Measurements from ENCODE around the gene SORBS1. TPM values are rescaled to one million over a fixed set of nuclear protein-coding genes. Genes with fewer than 3 reads are reported as not detected.

SORBS1 gene
- total and polyA plus RNA-seq, 2 experiments from 2014 or later: 17.0 to 40.2 TPM

DNA sequence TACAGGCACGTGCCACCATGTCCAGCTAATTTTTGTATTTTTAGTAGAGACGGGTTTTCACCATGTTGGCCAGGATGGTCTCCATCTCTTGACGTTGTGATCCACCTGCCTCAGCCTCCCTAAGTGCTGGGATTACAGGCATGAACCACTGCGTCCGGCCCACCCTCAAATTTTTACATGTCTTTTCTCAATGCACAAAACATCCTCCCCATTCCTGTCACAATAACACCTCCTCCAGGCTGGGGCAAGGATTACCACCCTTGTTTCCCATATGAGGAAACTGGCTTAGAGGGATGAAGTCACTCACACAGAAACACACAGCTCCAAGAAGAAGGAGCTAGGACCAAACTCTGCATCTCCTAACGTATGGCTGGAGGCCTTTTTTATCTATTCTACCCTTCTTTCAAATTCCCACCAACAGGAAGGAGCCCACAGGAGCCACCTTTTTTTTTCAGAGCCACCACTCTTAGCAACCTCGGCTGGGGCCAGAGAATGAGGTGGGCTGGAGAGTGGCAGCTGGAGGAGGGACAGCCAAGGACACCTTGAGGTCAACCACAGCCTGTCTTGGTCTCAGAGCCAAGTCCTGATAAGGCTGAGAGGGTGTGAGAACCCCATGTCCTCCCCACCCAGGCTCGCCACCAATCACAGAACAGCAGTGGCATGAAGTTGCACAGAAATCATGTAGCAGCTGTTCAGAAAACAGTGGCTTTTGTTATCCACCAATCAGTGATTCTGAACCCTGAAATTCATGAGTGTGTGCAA is 157.3 kb downstream of the SORBS1 start:
- Histone ChIP-seq H3K27me3 (no peaks in the 10 kb centered on the region), H3K79me2 (no peaks in the 10 kb centered on the region), H3K4me2 (no peak overlapping the region), H3K4me3 (no peak overlapping the region), H4K20me1 (ENCODE audit: insufficient read depth, poor library complexity, severe bottlenecking) (no peaks in the 10 kb centered on the region), H3K27ac (no peak overlapping the region), H3K9me3 (ENCODE audit: low read depth) (no peaks in the 10 kb centered on the region), H3K36me3 (replicated peaks; ENCODE audit: insufficient read depth, low read depth) (no peaks in the 10 kb centered on the region), H3K4me1 (ENCODE audit: insufficient read depth) (no peaks in the 10 kb centered on the region), H3K9me2 (replicated peaks; ENCODE audit: insufficient read depth) (no peaks in the 10 kb centered on the region), H2AFZ (no peak overlapping the region)
- WGBS (ENCODE audit: low lambda C conversion rate, missing lambda C conversion rate): 83% methylated on average over 8 of the region's 8 CpGs
- DNase-seq (ENCODE audit: low spot score): no peak
- no peak for TF ChIP-seq EZH2 (IDR thresholded peaks at IDR 0.05; ENCODE audit: borderline replicate concordance)

DNA sequence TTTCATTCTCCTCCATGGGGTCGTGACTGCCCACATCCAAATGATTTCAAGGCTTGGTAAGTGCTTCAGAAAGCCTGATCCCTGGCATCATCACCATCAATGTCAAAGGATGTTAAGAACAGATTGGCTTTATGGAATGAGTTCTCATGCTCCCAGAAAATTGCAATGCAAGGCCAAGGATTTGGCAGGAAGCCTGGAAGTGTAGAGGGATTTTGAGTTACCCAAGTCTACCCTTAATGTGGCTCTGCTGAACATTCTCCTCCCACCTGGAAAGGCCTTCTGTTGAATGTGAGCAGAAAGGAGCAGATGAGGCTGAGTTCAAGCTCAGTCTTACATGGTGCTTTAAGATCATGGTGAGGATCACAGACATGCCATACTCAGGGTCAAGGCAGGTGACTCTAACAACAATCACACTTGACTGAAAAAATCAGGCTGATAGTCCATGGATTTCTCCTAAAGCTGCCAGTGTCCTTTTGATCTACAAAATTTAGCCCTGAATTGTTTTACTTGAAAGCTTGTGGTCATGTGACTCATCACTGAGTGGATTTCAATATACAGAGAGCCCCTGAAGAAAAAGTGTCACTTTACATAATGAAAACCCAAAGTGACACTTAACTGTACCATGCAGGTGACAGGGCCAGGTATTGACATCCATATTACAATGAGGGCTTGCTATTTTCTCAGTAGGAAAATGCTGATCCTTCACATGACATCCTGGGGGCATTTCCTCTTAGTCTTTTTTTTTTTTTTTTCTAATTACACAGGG is 159.3 kb downstream of the SORBS1 start:
- Histone ChIP-seq H3K4me3 (no peak overlapping the region), H3K79me2 (no peaks in the 10 kb centered on the region), H3K9me3 (ENCODE audit: low read depth) (no peaks in the 10 kb centered on the region), H4K20me1 (ENCODE audit: insufficient read depth, poor library complexity, severe bottlenecking) (no peaks in the 10 kb centered on the region), H3K27me3 (no peaks in the 10 kb centered on the region), H3K4me1 (ENCODE audit: insufficient read depth) (no peaks in the 10 kb centered on the region), H3K9me2 (replicated peaks; ENCODE audit: insufficient read depth) (no peaks in the 10 kb centered on the region), H3K36me3 (replicated peaks; ENCODE audit: insufficient read depth, low read depth) (no peaks in the 10 kb centered on the region), H3K27ac (no peak overlapping the region), H3K4me2 (no peak overlapping the region), H2AFZ (no peak overlapping the region)
- TF ChIP-seq EZH2phosphoT487 (IDR thresholded peaks at IDR 0.05; ENCODE audit: low read depth, severe bottlenecking, unreplicated experiment): no peak
- no peak for TF ChIP-seq EZH2 (IDR thresholded peaks at IDR 0.05; ENCODE audit: borderline replicate concordance)
- TF ChIP-seq, protein P1, sequence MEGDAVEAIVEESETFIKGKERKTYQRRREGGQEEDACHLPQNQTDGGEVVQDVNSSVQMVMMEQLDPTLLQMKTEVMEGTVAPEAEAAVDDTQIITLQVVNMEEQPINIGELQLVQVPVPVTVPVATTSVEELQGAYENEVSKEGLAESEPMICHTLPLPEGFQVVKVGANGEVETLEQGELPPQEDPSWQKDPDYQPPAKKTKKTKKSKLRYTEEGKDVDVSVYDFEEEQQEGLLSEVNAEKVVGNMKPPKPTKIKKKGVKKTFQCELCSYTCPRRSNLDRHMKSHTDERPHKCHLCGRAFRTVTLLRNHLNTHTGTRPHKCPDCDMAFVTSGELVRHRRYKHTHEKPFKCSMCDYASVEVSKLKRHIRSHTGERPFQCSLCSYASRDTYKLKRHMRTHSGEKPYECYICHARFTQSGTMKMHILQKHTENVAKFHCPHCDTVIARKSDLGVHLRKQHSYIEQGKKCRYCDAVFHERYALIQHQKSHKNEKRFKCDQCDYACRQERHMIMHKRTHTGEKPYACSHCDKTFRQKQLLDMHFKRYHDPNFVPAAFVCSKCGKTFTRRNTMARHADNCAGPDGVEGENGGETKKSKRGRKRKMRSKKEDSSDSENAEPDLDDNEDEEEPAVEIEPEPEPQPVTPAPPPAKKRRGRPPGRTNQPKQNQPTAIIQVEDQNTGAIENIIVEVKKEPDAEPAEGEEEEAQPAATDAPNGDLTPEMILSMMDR (IDR thresholded peaks at IDR 0.05; ENCODE audit: poor library complexity): no peak
- 78% methylated on average over 1 of the region's 1 CpG for WGBS (ENCODE audit: low lambda C conversion rate, missing lambda C conversion rate)
- no peak for DNase-seq (ENCODE audit: low spot score)

DNA sequence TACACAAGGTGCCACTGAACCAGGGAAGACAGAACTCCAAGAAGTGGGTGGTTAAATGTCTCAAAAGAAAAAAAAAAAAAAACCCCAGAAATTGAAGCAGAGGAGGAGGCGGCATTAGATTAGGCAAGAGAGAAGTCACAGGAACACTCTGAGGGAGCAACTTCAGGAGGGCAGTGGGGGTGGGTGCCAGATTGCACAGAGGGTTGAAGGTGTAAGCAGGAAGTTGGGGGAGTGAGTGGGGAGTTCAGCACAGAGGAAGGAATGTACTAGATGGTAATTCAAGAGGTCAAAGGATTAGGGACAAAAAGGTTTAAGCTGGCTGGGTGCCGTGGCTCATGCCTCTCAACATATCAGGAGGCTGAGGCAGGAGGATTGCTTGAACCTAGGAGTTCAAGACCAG is 160.4 kb downstream of the SORBS1 start:
- TF ChIP-seq EZH2phosphoT487 (IDR thresholded peaks at IDR 0.05; ENCODE audit: low read depth, severe bottlenecking, unreplicated experiment) (no peak), EZH2 (IDR thresholded peaks at IDR 0.05; ENCODE audit: borderline replicate concordance) (no peak)
- TF ChIP-seq, protein P1 (IDR thresholded peaks at IDR 0.05; ENCODE audit: poor library complexity): no peak
- no peaks in the 10 kb centered on the region for H3K9me3 ChIP-seq (ENCODE audit: low read depth)
- H4K20me1 ChIP-seq (ENCODE audit: insufficient read depth, poor library complexity, severe bottlenecking): no peaks in the 10 kb centered on the region
- H2AFZ ChIP-seq: no peak overlapping the region
- H3K4me1 ChIP-seq (ENCODE audit: insufficient read depth): no peaks in the 10 kb centered on the region
- no peak overlapping the region for H3K4me2 ChIP-seq
- DNase-seq (ENCODE audit: low spot score): no peak
- no peaks in the 10 kb centered on the region for H3K27me3 ChIP-seq
- H3K36me3 ChIP-seq (replicated peaks; ENCODE audit: insufficient read depth, low read depth): no peaks in the 10 kb centered on the region
- WGBS (ENCODE audit: low lambda C conversion rate, missing lambda C conversion rate): 77% methylated on average over 2 of the region's 2 CpGs
- H3K79me2 ChIP-seq: no peaks in the 10 kb centered on the region
- no peaks in the 10 kb centered on the region for H3K9me2 ChIP-seq (replicated peaks; ENCODE audit: insufficient read depth)
- no peak overlapping the region for H3K27ac ChIP-seq
- H3K4me3 ChIP-seq: no peak overlapping the region

DNA sequence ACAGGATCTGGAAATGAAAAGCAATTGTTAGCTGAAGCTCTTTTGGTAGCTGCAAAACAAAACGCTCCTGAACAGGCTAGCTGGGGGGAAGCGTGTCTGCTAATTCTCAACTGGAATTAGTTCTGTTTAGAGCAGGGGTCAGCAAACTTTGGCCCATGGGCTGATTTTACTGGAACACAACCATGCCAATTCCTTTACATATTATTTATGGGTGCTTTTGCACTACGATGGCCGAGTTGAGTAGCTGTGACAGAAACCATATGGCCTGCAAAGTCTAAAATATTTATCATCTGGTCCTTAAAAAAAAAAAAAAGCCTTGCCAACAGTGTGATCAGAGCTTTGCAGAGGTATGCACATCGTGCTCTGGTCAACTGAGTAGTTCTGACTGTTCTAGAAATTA is 162.0 kb downstream of the SORBS1 start:
- H3K27ac ChIP-seq: no peak overlapping the region
- no peaks in the 10 kb centered on the region for H4K20me1 ChIP-seq (ENCODE audit: insufficient read depth, poor library complexity, severe bottlenecking)
- no peaks in the 10 kb centered on the region for H3K4me1 ChIP-seq (ENCODE audit: insufficient read depth)
- no peak for DNase-seq (ENCODE audit: low spot score)
- no peak overlapping the region for H3K4me2 ChIP-seq
- H3K36me3 ChIP-seq (replicated peaks; ENCODE audit: insufficient read depth, low read depth): no peaks in the 10 kb centered on the region
- no peaks in the 10 kb centered on the region for H3K79me2 ChIP-seq
- TF ChIP-seq, protein P1 (IDR thresholded peaks at IDR 0.05; ENCODE audit: poor library complexity): no peak
- TF ChIP-seq EZH2 (IDR thresholded peaks at IDR 0.05; ENCODE audit: borderline replicate concordance): no peak
- TF ChIP-seq EZH2phosphoT487 (IDR thresholded peaks at IDR 0.05; ENCODE audit: low read depth, severe bottlenecking, unreplicated experiment): no peak
- no peaks in the 10 kb centered on the region for H3K27me3 ChIP-seq
- WGBS (ENCODE audit: low lambda C conversion rate, missing lambda C conversion rate): 57% methylated on average over 5 of the region's 5 CpGs
- no peaks in the 10 kb centered on the region for H3K9me3 ChIP-seq (ENCODE audit: low read depth)
- no peaks in the 10 kb centered on the region for H3K9me2 ChIP-seq (replicated peaks; ENCODE audit: insufficient read depth)
- no peak overlapping the region for H2AFZ ChIP-seq
- H3K4me3 ChIP-seq: no peak overlapping the region

Measured in hepatocyte (in vitro differentiated cells).